ENCODE data around the gene VEGFD.

The VEGFD gene

DNA sequence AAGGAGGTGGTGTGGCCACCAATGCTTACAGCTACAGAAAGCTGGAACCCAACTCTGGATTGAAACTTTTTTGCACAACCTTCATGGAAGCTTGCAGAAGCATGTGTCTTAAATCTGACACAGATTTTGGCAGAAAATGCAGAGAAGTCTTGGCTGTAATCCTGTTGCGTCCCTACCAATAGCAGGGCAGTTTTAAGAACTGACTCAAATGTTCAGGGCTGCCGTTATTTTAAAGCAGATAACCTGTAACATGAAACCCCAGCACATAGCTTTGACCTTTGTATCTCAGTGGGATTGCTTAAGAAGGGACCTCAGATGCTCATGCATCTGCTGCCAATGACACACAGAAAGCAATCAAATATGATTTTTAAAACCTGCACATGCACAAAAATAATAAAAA is at the start of gene VEGFD:
TSS of gene VEGFD (minus strand) at position 110 of the 400 bp plus-strand sequence. CDS start 467 bp downstream, outside the sequence.
- DNase-seq: no peak

DNA sequence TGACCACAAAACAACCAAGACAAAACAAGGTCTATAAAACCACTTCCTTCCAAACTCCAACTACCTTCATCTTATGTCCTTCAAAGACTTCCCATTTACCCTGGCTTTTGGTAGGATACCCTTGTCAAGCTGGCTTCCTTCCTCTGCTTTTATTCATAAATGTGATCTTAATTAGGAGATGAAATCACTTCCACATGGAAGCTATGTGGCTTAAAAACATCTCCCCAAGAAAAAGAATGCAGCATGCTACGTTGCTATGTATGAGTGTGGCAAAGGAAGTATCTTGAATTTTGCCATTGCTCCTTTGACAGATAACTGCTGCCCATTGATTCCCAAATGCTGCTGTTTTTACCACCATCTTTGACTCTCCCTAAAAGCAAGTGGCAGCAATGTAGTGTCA is 46.4 kb upstream of the VEGFD start:
- DNase-seq: no peak

DNA sequence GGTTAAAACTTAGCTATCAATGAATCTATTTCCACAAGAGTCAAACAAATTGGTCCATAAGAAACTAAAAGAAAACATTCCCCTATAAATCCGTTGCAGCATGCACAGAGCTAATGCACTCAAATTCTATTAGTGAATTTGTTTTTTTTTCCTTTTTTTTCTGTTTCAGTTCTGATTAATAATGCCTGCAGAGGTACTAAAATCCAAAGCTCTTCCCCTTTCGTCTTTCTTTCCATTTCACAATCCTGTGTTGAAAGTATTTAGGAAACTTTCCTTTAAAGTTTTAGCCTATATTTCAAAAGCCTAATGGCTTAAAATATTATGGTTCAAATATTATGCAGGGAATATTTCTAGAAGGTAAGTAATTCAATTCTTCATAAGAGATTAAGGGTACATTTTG is 45.9 kb upstream of the VEGFD start:
- no peak for DNase-seq

DNA sequence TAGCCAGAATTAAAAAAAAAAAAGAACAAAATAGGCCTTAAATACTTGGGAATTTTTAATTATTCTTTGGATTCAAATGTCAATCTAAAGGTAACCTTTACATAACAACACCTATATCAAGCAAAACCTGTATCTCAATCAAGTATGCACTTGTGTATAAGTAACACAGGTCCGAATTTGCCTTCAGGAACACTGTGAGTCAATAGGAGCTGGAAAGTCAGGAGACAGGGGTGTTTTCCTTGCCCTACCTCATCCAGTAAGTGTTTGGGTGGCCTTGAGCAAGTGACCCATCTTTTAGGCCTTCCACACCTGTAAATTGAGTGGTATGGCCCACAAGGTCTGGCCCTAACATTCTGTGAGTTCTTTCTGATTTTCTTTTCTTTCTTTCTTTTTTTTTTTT is 40.8 kb upstream of the VEGFD start:
- no peak for DNase-seq

- no peak for DNase-seq
These were observed 34.5 kb upstream of the VEGFD start for GRCh38 chrX:15418707-15419181.

- DNase-seq: no peak
These were observed 34.0 kb upstream of the VEGFD start for GRCh38 chrX:15418041-15418706.

DNA sequence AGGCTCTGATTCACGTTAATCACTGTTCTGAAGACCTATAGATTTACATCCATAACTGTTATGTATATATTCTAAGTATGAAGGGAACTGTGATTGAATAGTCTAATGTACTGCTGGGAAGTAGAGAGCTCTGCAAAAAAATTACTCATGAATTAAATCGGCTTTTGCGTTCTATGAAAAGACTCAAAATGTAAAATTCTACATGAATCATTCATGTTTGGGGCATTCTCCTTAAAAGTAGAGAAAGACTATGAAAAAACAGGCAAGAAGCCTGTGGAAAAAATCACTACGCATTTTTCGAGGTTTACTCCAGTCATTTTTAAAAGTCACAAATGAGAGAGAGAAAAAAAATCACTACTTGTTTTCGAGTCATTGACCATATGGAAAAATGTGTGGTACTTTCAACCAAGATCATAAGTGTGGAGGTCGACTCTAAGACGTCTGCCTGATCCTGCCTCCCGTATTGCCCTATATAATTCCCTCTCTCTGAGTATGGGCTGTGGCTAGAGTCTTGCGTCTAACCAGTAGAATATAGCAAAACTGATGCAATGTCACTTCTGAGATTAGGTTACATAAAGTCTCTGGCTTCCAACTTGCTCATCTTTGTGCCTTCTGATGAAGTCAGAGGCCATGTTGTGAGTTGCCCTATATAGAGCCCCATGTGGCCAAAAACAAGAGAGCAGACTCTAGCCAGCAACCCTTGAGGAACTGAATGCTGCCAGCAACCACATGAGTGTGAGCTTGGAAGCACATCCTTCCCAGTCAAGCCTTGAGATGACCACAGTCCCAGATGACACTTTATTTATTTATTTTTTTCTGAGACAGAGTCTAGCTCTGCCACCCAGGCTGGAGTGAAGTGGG is 32.1 kb upstream of the VEGFD start:
- DNase-seq: no peak

- no peak for DNase-seq
These were observed 28.9 kb upstream of the VEGFD start for GRCh38 chrX:15413101-15413500.

DNA sequence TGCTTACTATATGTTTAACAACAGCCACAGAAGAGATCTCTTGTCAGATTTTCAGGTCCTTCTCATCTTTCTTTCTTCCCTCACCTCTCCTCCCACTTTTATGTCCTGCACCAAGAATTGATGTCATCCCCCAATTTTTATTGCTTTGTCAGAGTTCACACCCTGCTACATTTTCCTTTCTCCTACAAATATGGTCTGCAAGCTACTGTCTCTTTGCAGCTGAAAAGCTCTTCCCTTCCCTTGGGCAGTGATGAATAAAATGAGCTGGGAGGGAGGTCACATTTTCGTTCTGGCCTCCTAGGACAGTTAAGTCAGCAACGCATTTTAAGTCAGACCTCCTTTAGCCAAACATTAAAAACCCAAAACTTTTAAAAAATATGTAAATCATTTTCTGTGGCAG is 26.7 kb upstream of the VEGFD start:
- DNase-seq: no peak

DNA sequence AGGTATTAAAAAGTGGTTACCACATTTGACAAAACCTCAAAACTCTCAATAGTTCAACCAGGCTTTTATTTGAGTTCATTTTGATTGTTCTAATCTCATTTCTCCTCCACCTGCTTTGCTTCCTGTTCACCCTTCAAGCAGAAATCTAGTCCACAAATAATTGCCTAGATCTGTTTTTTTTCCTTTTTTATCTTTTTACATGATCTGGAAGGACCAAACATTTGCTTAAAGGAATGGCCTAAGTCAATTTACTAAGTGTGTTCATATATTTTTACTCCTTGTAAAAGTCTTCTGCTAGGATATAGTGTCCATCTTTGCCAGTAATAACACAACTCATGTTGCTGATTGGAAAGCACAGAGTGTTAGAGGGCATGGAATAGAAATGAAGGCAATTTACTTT is 26.2 kb upstream of the VEGFD start:
- DNase-seq: no peak

GRCh38 chrX:15405846-15406245 is 21.6 kb upstream of the VEGFD start:
- DNase-seq: no peak

DNA sequence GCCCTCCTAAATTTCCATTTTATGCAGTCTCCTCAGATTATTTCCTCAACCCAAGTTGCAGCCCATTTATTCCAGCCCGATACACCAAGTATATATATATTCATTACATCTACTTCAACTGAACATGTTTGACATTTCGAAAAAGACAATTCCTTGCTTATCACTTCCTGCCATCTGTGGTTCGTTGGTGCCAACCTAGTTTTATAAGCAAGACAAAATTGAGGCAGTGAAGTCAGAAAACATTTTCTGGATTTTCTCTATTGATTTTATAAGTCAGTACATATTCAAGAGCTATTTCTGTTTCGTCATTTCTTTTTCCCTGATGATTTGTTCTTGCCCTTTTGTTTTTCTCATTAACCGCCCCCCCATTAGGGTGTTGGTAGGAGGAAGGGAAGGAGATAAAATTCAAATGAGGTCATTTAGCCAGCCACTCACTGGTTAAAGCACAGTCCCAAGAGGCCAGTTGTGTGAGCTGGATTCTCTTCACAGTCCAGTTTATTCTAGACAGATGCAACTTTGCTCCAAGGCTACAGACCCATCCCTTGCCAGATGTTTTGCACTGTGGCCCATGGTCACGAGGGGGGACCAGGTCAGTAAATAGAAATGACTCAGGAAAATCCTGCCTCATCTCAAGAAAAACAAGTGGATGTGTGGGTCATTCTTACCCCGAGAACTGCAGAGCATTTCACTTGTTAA is 20.3 kb upstream of the VEGFD start:
- DNase-seq: no peak

GRCh38 chrX:15401378-15401777 is 17.2 kb upstream of the VEGFD start:
- no peak for DNase-seq

GRCh38 chrX:15399962-15400391 is 15.8 kb upstream of the VEGFD start:
- no peak for DNase-seq

GRCh38 chrX:15398874-15399273 is 14.7 kb upstream of the VEGFD start:
- DNase-seq: no peak

GRCh38 chrX:15395789-15396188 is 11.6 kb upstream of the VEGFD start:
- no peak for DNase-seq

GRCh38 chrX:15391850-15392249 is 7.6 kb upstream of the VEGFD start:
- no peak for DNase-seq

DNA sequence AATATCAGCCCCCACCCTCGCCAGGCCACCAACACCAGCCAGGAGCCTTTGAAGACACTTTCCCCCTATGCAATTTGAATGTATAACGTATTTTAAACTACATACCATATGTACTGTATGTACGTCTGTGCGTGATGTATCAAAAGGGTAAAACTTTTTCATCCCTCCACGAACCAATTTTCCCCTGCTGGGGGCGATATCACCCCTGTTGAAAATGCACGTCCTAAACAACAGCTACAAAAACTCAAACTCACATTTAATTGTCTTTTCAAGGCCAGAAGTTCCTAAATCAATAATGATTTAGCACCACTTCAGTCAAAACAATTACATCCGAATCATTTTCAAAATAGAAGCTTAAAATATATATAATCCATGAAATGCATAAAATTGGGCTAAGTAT is 1.4 kb downstream of the VEGFD start:
- no peak for DNase-seq

- DNase-seq: no peak
These were observed 7.3 kb downstream of the VEGFD start for GRCh38 chrX:15376956-15377355.

DNA sequence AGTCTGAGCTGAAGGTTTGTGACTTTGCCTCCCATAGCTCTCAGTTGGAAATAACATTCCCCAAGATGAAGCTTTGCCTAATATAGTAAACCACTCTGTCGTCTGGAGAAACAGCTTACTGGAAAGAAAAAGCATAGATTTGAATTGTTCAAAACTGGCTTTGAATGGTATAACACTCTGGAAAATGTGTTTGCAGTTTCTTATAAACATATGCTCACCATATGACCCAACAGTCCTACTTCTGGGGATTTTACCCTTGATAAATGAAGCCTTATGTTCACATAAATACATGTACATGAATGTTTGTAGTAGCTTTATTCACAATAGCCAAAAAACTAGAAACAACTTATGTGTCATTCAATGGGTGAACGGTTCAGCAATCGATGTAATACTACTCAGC is 10.2 kb downstream of the VEGFD start:
- DNase-seq: no peak

- DNase-seq: no peak
These were observed 17.5 kb downstream of the VEGFD start for GRCh38 chrX:15366506-15367352.

GRCh38 chrX:15359701-15360100 is 24.5 kb downstream of the VEGFD start:
- DNase-seq: no peak

DNA sequence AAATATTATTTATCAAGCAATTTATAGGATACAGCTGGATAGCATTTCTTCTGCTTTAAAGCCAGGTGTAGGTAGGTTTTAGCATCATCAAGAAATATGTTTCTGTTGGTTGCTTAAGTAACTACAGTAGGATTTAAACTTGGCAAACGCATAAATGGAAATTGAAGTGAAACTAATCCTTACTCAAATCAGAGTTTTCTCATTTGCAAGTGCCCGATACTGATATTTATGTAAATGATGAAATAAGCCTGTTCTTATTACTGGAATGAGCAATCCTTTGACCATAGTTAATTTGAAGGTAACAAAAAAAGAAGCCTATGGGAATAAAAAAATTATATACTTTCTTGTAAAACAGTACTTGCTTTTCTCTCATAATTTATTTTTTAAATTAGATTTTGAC is 25.7 kb downstream of the VEGFD start:
- DNase-seq: no peak

All from NCI-H1436 treated with DMSO at 0.1 percent for 48 hours (cell line).